Sciatic nerve (tissue), 2 donors: ENCODE data around the gene EFHC1. TPM values are rescaled to one million over a fixed set of nuclear protein-coding genes. Genes with fewer than 3 reads are reported as not detected.
A peak's percentile ranks its signal among the peaks of the same experiment; 100 is the strongest.
"Not testable (repeated sequence)": the region's sequence is repeated elsewhere in the genome, so short reads cannot be mapped to it uniquely, and the experiment has no call there.

ENCODE experiments used
- ATAC-seq: fragments of 200-7000 bp; cut with Tn5 transposase; one replicate; pipeline ENCODE4 v1.9.1; 2020; ENCODE audit warnings: mild to moderate bottlenecking, moderate library complexity
- DNase-seq: peaks from one replicate; pipeline ENCODE4 v3.0.0-alpha.2; 2020; ENCODE audit warnings: low spot score
- intact Hi-C: fragments of 100-400 bp; cut with DNase I; formaldehyde crosslinking; loops from one replicate; pipeline ENCODE4 v1.14.2; 2022
- total RNA-seq: library from RNA; stranded (reverse); fragmentation: NEBNext Ultra II Directional; extraction: Animal tissue kit (Norgen Biotek cat#: 25700); gene quantifications from one replicate; pipeline ENCODE4 v1.2.1, GENCODE V29; 2021
- donor health status: DM: no; HTN: no; CAD: no.
- donor health status: DM: no; HTN: no; CAD: no.

The EFHC1 gene
- total RNA-seq, 1 donor from 2014 or later = 38.7 TPM

DNA sequence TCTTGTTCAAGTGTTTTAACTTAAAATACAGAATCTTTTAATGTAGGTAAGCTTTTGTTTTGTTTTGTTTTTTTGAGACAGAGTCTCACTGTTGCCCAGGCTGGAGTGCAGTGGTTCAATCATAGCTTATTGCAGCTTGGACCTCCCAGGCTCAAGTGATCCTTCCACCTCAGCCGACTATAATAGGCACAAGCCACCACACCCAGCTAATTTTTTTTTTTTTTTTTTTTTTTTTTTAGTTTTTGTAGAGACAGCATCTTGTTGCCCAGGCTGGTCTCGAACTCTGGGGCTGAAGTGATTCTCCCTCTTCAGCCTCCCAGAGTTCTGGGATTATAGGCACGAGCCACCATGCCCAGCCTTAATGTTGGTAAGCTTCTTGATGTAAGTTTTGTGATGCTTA lies 3.3 kb downstream of the EFHC1 start:
- intact Hi-C loops = no loop called here
- ATAC-seq (no peak), DNase-seq (no peak)

DNA sequence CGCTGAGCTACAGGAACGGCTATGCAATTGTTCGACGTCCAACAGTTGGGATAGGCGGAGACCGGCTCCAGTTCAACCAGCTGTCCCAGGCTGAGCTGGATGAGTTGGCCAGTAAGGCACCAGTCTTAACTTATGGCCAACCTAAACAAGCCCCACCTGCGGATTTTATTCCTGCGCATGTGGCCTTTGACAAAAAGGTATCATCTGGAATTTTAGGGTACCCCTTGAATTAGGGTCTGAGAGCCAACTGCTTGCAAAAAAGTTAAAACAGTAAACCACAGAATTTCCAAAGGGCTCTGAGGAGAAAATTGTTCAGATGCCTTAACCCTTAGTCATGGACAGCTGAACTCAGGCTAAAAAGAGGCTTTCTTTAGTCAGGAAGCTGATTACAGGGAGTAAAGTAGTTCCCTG lies 3.8 kb downstream of the EFHC1 start:
- ATAC-seq (peak; percentile 57), DNase-seq (peak; percentile 70)
- intact Hi-C loops = no loop called here

DNA sequence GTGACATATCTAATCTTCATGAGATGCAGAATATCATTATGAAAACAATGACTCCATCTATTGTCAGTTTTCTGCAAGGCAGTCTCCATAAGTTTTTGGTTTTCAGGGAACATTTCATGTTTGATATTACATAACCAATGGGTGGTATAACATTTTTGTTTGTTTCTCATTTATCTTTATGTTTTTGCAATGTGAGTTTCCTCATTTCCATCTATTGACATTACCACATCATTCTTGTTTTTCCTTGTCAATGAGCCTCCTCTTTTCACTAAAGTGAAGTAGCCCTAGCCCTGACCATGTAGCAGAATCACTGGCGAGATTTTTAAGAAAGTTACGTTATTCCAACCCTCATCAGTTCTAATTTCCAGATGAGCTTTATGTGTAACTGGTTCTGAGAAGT lies 4.4 kb downstream of the EFHC1 start:
- intact Hi-C loops = no loop called here
- no peak for ATAC-seq
- no peak for DNase-seq

DNA sequence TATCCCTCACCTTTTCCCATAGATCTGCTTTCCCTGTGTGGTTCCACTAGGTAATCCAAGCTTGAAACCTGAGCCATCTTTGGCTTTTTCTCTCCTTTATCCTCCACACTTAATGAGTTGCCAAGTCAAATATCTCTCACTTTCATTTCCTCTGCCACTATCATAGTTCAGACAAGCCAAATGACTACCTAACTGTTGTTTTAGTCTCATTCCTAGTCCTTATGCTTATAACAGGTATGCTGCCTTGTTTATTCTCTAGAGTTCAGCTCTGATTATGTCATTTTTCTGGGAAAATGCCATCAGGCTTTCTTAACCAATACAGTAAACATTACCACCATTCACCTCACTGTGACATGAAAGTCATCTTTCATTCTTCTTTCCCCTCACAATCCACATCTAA lies 6.5 kb downstream of the EFHC1 start:
- ATAC-seq (no peak), DNase-seq (no peak)
- intact Hi-C loops = no loop called here

DNA sequence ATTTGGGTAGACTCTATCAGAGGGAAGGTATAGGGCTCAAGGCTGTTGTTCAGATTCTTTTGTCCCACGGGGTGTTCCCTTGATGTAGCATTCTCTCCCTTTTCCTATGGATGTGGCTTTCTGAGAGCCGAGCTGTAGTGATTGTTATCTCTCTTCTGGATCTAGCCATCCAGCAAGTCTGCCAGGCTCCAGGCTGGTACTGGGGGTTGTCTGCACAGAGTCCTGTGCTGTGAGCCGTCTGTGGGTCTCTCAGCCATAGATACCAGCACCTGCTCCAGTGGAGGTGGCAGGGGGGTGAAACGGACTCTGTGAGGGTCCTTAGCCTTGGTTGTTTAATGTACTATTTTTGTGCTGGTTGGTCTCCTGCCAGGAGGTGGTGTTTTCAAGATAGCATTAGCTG lies 13.2 kb downstream of the EFHC1 start:
- ATAC-seq, DNase-seq, intact Hi-C loops: not testable (repeated sequence)

DNA sequence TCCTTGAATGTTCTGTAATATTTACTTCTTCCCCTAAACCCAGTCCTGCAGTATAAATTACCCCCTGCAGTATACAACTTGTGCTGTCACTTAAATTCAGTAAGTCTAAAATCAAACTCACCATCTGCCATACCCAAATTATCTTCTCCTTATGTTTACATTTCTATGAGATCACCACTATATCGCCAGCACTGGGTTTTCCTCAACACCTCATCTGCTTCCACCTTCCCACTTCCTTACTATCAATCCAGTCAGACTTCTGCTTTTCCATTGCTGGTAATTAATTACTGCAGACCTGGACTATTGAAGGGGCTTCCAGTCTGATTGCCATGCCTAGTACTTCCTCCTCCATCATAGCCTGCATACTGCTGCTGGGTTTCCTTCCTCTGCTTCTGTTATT lies 15.2 kb downstream of the EFHC1 start:
- intact Hi-C loops = no loop called here
- ATAC-seq (no peak), DNase-seq (no peak)

DNA sequence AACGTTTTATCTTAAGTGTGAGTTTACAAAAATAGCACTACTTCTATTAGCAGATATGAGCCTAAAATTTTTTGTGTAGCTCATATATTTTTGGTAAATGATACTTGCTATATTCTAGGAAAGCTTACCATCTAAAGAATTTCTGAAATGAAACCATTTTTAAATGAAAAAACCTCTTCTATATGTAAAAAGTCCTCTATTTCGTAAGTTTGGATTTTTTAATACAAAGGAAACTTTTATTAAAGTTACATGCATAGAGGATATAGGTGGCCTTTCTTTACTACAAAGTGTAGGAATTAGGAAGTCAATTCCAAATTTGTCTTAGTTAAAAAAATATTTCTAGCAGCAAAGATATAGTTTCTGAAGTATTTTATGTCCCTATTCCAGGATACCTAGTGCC lies 18.8 kb downstream of the EFHC1 start:
- no peak for ATAC-seq
- intact Hi-C loops = no loop called here
- DNase-seq = no peak

DNA sequence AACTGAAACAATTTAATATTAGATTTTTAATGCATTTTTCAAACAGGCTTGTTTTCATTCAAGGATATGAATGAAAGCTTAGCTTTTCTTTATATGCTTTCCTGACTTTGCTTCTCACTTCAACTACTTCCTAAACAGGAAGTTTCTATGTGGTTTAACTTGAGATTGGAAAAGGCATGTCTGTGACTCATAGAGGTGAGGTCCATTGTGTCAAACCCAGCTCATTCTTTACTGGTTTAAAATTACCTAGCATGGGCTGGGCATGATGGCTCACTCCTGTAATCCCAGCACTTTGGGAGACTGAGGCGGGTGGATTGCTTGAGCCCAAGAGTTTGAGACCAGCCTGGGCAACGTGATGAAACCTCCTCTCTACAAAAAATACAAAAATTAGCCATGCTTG lies 34.4 kb downstream of the EFHC1 start:
- intact Hi-C loops = no loop called here
- no peak for DNase-seq
- ATAC-seq = no peak

DNA sequence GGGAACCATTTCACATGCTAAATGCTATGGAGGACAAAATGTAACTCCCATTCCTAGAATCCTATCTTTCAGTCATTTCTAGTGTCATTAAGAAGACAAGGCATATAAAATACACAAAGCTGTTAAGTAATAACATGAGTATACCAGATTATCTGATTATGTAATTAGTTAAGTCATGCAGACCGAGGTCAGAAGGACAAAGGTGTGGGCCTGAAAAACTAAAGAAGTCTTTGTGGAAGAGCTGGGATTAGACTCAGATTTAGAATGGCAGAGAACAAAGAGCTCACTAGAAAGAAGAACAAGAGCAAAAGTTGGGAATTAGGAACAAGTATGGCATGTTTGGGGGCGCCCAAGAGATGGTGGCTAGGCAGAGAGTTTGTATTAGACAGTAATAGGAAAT lies 37.0 kb downstream of the EFHC1 start:
- ATAC-seq = no peak
- no peak for DNase-seq
- intact Hi-C loops = no loop called here

DNA sequence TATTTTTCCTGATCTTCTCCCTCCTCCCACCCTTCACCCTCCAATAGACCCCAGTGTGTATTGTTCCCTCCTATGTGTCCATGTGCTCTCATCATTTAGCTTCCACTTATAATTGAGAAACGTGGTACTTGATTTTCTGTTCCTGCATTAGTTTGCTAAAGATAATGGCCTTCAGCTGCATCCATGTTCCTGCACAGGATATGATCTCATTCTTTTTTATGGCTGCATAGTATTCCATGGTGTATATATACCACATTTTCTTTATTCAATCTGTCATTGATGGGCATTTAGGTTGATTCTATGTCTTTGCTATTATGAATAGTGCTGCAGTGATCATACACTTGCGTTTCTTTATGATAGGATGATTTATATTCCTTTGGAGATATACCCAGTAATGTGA lies 41.1 kb downstream of the EFHC1 start:
- DNase-seq, ATAC-seq, intact Hi-C loops: not testable (repeated sequence)

DNA sequence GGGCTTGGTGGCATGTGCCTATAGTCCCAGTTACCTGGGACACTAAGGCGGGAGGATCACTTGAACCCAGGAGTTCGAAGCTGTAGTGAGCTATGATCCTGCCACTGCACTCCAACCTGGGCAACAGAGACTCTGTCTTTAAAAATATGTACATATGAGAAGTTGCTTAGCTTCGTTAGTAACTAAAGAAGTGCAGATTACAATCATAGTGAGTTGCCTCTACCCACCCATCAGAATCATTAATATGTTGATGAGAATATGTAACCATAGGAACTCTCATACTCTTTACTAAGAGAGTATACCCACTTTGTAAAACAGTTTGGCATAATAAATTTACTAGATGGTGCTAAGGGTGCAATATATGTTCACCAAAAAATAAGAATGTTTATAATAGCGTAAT lies 54.0 kb downstream of the EFHC1 start:
- intact Hi-C loops = no loop called here

DNA sequence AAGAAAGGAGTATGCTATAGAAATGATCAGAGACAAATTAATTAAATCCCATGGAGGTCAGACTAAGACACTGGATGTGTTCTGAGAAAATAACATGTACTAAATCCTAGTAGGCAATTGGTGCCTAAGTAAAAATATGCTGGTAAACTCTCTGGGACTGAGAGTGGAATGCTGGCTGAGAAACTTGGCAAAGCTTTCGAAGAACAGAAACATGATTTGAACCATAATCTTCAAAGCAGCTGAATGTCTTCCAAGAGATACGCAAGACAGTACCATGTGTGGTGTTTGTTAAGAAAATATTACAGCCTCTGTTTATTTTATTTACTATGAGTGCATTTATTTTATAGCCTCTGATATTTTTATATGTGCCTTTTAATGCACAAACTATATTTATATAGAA lies 55.2 kb downstream of the EFHC1 start:
- DNase-seq = no peak
- intact Hi-C loops = no loop called here
- no peak for ATAC-seq

More for the DNA sequence above, 54.0 kb downstream of the EFHC1 start:
- ATAC-seq (no peak), DNase-seq (no peak)

DNA sequence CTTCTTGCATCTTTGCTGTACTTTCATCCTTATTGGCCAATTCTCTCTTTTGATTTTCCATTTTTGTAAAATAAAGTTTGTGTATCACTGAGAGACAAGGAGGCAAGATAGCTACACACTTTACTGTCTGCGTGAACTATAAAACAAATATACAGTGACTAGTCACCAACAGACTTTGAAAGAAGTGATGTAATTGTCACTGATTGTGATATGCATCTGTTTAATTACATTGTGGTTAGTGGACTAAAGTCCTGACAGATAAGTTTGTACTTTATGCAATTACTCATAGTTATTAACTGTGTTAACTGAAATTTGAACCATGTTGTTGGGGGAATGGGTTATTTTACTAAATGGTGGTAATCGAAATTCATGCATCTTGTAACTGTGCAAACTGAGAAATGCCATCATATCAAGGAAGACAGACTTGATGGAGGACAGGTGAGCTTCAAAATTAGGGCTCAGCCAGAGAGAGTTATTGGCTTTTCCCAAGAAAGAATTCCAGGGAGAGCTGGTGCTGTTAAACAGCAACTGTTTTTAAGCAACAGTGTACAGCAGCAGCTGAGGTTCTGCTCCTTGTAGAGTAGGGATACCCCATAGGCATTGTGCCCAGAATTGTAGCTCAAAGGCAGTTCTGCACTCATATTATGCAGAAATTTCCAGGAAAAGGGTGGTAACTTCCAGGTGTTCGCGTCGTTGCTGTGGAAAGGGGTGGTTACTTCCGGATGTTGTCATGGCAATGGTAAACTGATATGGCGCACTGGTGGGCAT lies 62.9 kb downstream of the EFHC1 start:
- intact Hi-C loops = no loop called here
- no peak for ATAC-seq
- DNase-seq = no peak

DNA sequence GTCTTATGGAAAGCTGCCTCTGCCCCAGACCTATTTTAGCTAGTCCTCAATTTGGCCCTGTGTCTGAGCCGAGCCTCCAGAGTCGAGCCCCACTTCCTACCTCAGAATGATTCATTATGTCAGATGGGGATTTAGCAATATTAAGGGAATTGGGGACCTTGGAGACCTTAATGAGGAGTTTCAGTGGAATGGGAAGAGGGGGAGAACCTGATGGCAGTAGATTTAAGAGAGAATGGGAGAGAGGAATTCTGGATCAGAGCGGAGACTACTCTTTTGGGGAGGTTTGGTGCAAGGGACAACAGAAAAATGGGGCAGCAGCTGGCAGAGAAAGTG lies 63.5 kb downstream of the EFHC1 start:
- intact Hi-C loops = no loop called here
- DNase-seq (no peak), ATAC-seq (no peak)

DNA sequence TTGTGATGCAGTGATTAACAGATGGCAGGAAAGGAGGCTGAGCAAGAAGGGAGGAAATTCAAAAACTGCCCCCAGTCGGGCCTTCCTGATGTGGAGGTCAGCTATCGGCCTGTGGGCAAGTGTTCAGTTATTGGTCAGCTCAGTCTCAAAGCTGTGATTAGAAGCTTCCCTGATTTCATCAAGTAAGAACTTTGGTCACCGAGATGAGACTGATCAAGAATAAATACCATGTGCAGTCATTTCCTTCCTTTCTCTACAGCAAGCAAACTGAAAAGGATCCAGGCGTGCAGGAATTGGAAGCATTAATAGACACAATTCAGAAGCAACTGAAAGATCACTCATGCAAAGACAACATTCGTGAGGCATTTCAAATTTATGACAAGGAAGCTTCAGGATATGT lies 69.7 kb downstream of the EFHC1 start:
- intact Hi-C loops = no loop called here
- ATAC-seq (no peak), DNase-seq (no peak)

DNA sequence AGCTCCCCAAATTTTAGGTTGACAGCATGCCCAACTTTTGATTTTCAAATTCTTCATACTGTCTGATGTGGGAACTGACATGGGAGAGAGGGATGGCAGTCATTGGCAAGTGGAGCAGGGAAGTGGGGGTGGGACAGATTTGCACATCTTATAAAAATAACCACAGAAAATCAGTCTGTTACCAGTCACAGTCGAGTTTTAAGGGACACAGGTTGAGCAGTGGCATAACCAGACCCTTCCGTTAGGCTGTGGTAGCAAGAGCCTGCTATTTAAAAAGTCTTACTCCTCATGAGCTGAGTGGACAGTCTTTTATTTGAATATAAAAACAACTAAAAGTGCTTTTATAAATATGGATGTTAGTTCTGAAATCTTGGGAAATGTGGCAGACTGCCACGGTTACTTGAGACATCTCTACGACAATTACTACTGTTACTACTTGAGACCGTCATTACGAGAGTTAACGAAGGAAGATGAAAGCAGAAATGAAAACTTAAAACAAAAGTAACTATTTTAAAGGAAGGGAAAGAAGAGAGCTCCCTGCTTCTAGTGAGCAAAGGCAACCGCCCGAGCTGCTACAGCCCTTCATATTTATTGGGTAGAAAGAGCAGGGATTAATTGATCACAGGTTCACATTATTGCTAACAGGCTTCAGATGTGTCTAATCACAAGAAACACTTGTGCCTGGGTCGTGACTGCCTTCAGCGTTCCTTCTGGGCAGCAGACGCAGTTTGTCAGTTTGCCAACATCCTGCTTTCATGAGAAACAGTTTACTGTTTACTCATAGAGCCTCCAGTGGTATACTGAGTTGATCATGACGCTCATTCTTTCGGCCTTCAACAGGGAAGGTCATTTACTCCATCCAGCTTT lies 71.3 kb downstream of the EFHC1 start:
- DNase-seq = no peak
- intact Hi-C loops = no loop called here
- ATAC-seq = peak; percentile 47

DNA sequence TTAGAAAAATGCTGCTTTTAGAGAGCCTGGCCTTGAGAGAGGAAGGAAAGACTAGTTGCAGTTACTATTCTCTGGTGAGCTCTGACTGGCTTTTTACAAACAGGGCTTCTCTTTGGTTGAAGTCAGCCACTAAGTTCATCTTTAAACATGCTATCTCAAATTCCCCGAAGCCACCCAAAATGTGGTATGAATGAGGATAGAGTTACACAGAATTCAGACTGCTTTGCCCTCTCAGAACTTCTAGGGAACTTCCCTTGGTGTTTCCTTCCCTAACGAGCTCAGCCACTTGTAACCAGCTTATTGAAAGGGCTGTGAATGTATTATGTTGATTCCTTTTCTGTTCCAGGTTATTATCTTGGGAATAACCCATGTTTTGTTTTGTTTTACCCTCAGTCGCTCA lies 73.5 kb downstream of the EFHC1 start:
- ATAC-seq = no peak
- intact Hi-C loops = no loop called here
- DNase-seq = no peak

DNA sequence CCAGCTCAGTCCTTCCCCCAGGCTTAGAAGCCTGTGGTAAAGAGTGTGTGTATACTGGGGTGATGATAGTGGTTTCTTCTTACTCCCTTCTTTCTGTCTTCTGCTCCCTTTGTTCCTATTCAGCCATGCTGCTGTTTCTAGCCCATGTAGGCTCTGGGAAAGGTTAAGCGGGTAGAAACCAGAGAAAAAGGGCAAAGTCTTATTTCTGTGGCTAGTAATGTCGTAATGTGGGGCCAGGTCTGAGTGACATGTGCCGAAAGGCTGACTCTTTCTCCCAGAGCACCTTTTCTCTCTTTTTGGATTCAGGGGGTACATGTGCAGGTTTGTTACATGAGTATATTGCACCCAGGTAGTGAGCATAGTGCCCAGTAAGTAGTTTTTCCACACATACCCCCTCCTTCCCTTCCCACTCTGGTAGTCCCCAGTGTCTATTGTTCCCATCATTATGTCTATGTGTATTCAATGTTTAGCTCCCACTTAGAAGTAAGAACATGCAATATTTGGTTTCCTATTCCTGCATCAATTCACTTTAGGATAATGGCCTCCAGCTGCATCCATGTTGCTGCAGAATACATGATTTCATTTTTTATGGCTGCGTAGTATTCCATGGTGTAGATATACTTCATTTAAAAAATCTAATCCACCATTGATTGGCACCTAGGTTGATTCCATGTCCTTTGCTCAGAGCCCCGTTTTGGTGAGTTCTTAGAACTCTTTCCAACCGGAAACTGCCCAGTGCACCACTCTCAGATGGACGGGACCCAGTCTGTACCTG lies 74.3 kb downstream of the EFHC1 start:
- ATAC-seq (no peak), DNase-seq (no peak)
- intact Hi-C loops = no loop called here

DNA sequence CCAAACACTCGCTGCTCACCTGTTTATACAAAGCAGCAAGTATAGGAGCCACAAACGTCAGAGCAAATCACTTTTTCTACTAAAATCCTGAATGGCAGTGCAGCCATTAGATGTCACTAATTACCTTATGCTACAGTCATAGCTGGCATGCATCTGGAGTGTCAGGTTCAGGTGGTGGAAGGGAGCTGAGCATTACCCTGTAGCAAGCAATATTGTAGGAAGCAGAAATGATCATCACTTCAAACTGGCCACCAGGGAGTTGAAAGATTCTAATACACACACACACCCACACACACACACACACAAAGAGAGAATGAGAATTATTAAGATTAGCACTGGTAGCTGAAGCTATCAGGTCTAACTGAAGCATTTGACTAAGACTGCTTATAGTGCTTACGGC lies 75.8 kb downstream of the EFHC1 start:
- DNase-seq (no peak), ATAC-seq (no peak)
- intact Hi-C loops = no loop called here

DNA sequence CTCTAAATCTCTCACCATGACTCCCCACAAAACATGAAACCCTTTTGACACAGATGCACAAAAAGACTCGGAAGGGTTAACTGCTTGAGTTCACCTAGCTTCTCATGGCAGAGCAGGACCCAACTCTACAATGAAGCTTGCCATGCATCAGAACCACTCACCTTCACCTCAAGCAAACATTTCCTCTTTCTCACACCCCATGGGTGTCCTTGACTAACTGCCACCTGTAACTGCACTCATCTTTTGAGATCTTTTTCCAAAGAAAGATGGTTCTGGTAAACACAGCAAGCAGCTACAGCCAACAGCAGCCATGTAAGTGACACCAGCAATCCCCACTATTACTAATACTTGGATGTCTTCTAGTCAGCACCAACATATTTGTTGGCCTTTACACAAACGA lies 76.5 kb downstream of the EFHC1 start:
- intact Hi-C loops = no loop called here
- ATAC-seq = no peak
- DNase-seq = no peak
